ENCODE data around the gene RCOR2.

Gene RCOR2

GRCh38 chr11:63915961-63916836, 765 bp downstream of the RCOR2 start:
- Mint-ChIP-seq H3K27ac (no peak overlapping the region), H3K27me3 (no peaks in the 10 kb centered on the region), H3K9me3 (ENCODE audit: low read depth) (no peaks in the 10 kb centered on the region), H3K4me1 (ENCODE audit: low read depth) (peaks cover 13% of the 10 kb centered on the region), H3K36me3 (no peaks in the 10 kb centered on the region), H3K4me3 (peak overlapping the region; percentile 83)

- no peaks in the 10 kb centered on the region for H3K9me3 Mint-ChIP-seq (ENCODE audit: low read depth)
- peaks cover 13% of the 10 kb centered on the region for H3K4me1 Mint-ChIP-seq (ENCODE audit: low read depth)
- H3K36me3 Mint-ChIP-seq: no peaks in the 10 kb centered on the region
- H3K27me3 Mint-ChIP-seq: no peaks in the 10 kb centered on the region
- H3K4me3 Mint-ChIP-seq: peak overlapping the region; percentile 48
- no peak overlapping the region for H3K27ac Mint-ChIP-seq
Observed at GRCh38 chr11:63914896-63915691, 1.9 kb downstream of the RCOR2 start.

GRCh38 chr11:63913866-63914830, 2.8 kb downstream of the RCOR2 start:
- H3K4me3 Mint-ChIP-seq: no peak overlapping the region
- no peaks in the 10 kb centered on the region for H3K9me3 Mint-ChIP-seq (ENCODE audit: low read depth)
- H3K36me3 Mint-ChIP-seq: no peaks in the 10 kb centered on the region
- H3K27me3 Mint-ChIP-seq: no peaks in the 10 kb centered on the region
- H3K27ac Mint-ChIP-seq: no peak overlapping the region
- peaks cover 13% of the 10 kb centered on the region for H3K4me1 Mint-ChIP-seq (ENCODE audit: low read depth)

GRCh38 chr11:63912678-63913077, 4.3 kb downstream of the RCOR2 start:
- Mint-ChIP-seq H3K27me3 (no peaks in the 10 kb centered on the region), H3K4me3 (no peak overlapping the region), H3K9me3 (ENCODE audit: low read depth) (no peaks in the 10 kb centered on the region), H3K27ac (no peak overlapping the region), H3K36me3 (no peaks in the 10 kb centered on the region), H3K4me1 (ENCODE audit: low read depth) (peaks cover 6% of the 10 kb centered on the region)

GRCh38 chr11:63911876-63912275, 5.1 kb downstream of the RCOR2 start:
- no peaks in the 10 kb centered on the region for H3K36me3 Mint-ChIP-seq
- H3K9me3 Mint-ChIP-seq (ENCODE audit: low read depth): no peaks in the 10 kb centered on the region
- peaks cover 4% of the 10 kb centered on the region for H3K4me1 Mint-ChIP-seq (ENCODE audit: low read depth)
- H3K4me3 Mint-ChIP-seq: no peak overlapping the region
- H3K27ac Mint-ChIP-seq: no peak overlapping the region
- no peaks in the 10 kb centered on the region for H3K27me3 Mint-ChIP-seq

- Mint-ChIP-seq H3K4me3 (no peak overlapping the region), H3K27me3 (no peaks in the 10 kb centered on the region), H3K9me3 (ENCODE audit: low read depth) (no peaks in the 10 kb centered on the region), H3K4me1 (ENCODE audit: low read depth) (peaks cover 4% of the 10 kb centered on the region), H3K27ac (no peak overlapping the region), H3K36me3 (no peaks in the 10 kb centered on the region)
Observed at GRCh38 chr11:63911440-63911839, 5.5 kb downstream of the RCOR2 start.

DNA sequence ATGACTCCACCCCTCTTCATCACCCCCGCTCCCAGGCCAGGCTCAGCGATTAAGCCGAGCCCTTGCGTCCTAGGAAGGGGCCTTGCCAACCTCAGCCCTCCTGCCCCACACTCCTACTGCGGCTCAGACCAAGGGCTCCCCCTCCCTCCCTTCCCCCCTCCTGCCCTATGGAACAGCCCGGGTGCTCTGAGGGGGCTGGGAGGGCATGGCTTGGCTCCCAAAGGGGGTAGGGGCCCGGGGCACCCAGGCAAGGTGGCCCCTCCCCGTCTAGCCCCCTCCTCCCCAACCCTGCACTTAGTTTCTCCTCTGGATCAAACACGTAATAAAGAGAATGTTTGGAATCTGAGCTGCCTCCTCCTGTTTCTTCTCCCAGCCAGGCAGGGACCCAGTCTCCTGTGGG, 6.3 kb downstream of the RCOR2 start:
- no peaks in the 10 kb centered on the region for H3K36me3 Mint-ChIP-seq
- no peaks in the 10 kb centered on the region for H3K9me3 Mint-ChIP-seq (ENCODE audit: low read depth)
- peaks cover 2% of the 10 kb centered on the region for H3K4me1 Mint-ChIP-seq (ENCODE audit: low read depth)
- no peak overlapping the region for H3K4me3 Mint-ChIP-seq
- no peak overlapping the region for H3K27ac Mint-ChIP-seq
- H3K27me3 Mint-ChIP-seq: no peaks in the 10 kb centered on the region

GRCh38 chr11:63909591-63910506, 7.1 kb downstream of the RCOR2 start:
- Mint-ChIP-seq H3K27me3 (no peaks in the 10 kb centered on the region), H3K27ac (no peak overlapping the region), H3K4me3 (no peak overlapping the region), H3K36me3 (no peaks in the 10 kb centered on the region), H3K4me1 (ENCODE audit: low read depth) (no peaks in the 10 kb centered on the region), H3K9me3 (ENCODE audit: low read depth) (no peaks in the 10 kb centered on the region)

- H3K27me3 Mint-ChIP-seq: no peaks in the 10 kb centered on the region
- no peak overlapping the region for H3K4me3 Mint-ChIP-seq
- H3K4me1 Mint-ChIP-seq (ENCODE audit: low read depth): no peaks in the 10 kb centered on the region
- no peak overlapping the region for H3K27ac Mint-ChIP-seq
- H3K9me3 Mint-ChIP-seq (ENCODE audit: low read depth): no peaks in the 10 kb centered on the region
- no peaks in the 10 kb centered on the region for H3K36me3 Mint-ChIP-seq
Observed at GRCh38 chr11:63908631-63909401, 8.1 kb downstream of the RCOR2 start.

GRCh38 chr11:63907808-63908530, 9.0 kb downstream of the RCOR2 start:
- no peak overlapping the region for H3K4me3 Mint-ChIP-seq
- no peak overlapping the region for H3K27ac Mint-ChIP-seq
- H3K36me3 Mint-ChIP-seq: peaks cover 2% of the 10 kb centered on the region
- no peaks in the 10 kb centered on the region for H3K27me3 Mint-ChIP-seq
- H3K4me1 Mint-ChIP-seq (ENCODE audit: low read depth): no peaks in the 10 kb centered on the region
- no peaks in the 10 kb centered on the region for H3K9me3 Mint-ChIP-seq (ENCODE audit: low read depth)

GRCh38 chr11:63907063-63907462, 9.9 kb downstream of the RCOR2 start:
- Mint-ChIP-seq H3K27ac (no peak overlapping the region), H3K27me3 (no peaks in the 10 kb centered on the region), H3K4me3 (no peak overlapping the region), H3K4me1 (ENCODE audit: low read depth) (no peaks in the 10 kb centered on the region), H3K36me3 (peaks cover 2% of the 10 kb centered on the region), H3K9me3 (ENCODE audit: low read depth) (no peaks in the 10 kb centered on the region)

- Mint-ChIP-seq H3K27ac (no peak overlapping the region), H3K9me3 (ENCODE audit: low read depth) (no peaks in the 10 kb centered on the region), H3K4me3 (no peak overlapping the region), H3K36me3 (peaks cover 2% of the 10 kb centered on the region), H3K4me1 (ENCODE audit: low read depth) (no peaks in the 10 kb centered on the region), H3K27me3 (no peaks in the 10 kb centered on the region)
Observed at GRCh38 chr11:63906585-63906984, 10.4 kb downstream of the RCOR2 start.

DNA sequence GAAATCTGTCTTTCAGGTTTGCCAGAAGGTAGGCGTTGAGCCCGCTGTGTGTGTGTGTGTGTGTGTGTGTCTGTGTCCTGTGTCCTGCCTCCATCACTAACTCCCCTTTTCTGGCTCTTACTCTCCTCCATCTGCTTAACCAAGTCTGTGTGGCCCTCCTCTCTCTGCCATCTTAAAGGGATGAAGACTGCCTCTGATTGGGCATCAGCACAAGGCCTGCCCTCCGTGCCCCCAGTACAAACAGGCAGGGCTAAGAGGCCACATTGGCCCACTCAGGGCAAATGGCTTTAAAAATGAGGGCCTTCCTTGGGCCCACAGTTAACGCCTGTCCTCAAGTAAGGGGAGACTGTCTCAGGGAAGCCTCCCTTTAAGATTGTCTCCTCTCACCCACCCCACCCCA, 10.9 kb downstream of the RCOR2 start:
- H3K27me3 Mint-ChIP-seq: no peaks in the 10 kb centered on the region
- no peaks in the 10 kb centered on the region for H3K4me1 Mint-ChIP-seq (ENCODE audit: low read depth)
- H3K4me3 Mint-ChIP-seq: no peak overlapping the region
- H3K9me3 Mint-ChIP-seq (ENCODE audit: low read depth): no peaks in the 10 kb centered on the region
- peaks cover 4% of the 10 kb centered on the region for H3K36me3 Mint-ChIP-seq
- H3K27ac Mint-ChIP-seq: no peak overlapping the region

Data from activated naive CD8-positive, alpha-beta T cell (primary cell).